T-helper 1 cell (primary cell): Measurements from ENCODE around the gene NOTCH2NLA.
"Not testable (repeated sequence)": the region's sequence is repeated elsewhere in the genome, so short reads cannot be mapped to it uniquely, and the experiment has no call there.

Experiments
- DNase-seq, 5 donors: peaks; one replicate each; pipeline ENCODE4 v3.0.0-alpha.2; 2012 to 2020
- total RNA-seq, 4 donors: gene quantifications; one replicate each; lab custom pipeline; 2026; lab: John Stamatoyannopoulos, UW

Gene NOTCH2NLA
- total RNA-seq, result 1.5 to 4.8 (median 2.3) reads per million in 4 donors

GRCh38 chr1:146228710-146229477 lies at the start of gene NOTCH2NLA:
TSS of gene NOTCH2NLA (minus strand) at chr1:146229021. CDS start at chr1:146189337, 39,684 bp downstream.
- peak; percentile 15 to 38 (median 30) for DNase-seq

GRCh38 chr1:146278346-146278745 lies 49.5 kb upstream of the NOTCH2NLA start:
- DNase-seq, result not testable (repeated sequence)

GRCh38 chr1:146277087-146277486 lies 48.3 kb upstream of the NOTCH2NLA start:
- DNase-seq, result not testable (repeated sequence)

- DNase-seq, result not testable (repeated sequence)
Measured at GRCh38 chr1:146274083-146274482, 45.3 kb upstream of the NOTCH2NLA start.

GRCh38 chr1:146273194-146273593 lies 44.4 kb upstream of the NOTCH2NLA start:
- DNase-seq, result not testable (repeated sequence)

GRCh38 chr1:146272734-146273133 lies 43.9 kb upstream of the NOTCH2NLA start:
- not testable (repeated sequence) for DNase-seq

- DNase-seq, result not testable (repeated sequence)
Measured at GRCh38 chr1:146271977-146272376, 43.2 kb upstream of the NOTCH2NLA start.

GRCh38 chr1:146270129-146270528 lies 41.3 kb upstream of the NOTCH2NLA start:
- not testable (repeated sequence) for DNase-seq

GRCh38 chr1:146266179-146266748 lies 37.4 kb upstream of the NOTCH2NLA start:
- not testable (repeated sequence) for DNase-seq

GRCh38 chr1:146264761-146265160 lies 35.9 kb upstream of the NOTCH2NLA start:
- DNase-seq, result not testable (repeated sequence)

GRCh38 chr1:146260006-146260730 lies 31.3 kb upstream of the NOTCH2NLA start:
- not testable (repeated sequence) for DNase-seq

- DNase-seq, result not testable (repeated sequence)
Measured at GRCh38 chr1:146257992-146258552, 29.3 kb upstream of the NOTCH2NLA start.

- not testable (repeated sequence) for DNase-seq
Measured at GRCh38 chr1:146254569-146255197, 25.9 kb upstream of the NOTCH2NLA start.

- DNase-seq, result not testable (repeated sequence)
Measured at GRCh38 chr1:146253249-146253855, 24.5 kb upstream of the NOTCH2NLA start.

GRCh38 chr1:146251523-146251922 lies 22.7 kb upstream of the NOTCH2NLA start:
- not testable (repeated sequence) for DNase-seq

GRCh38 chr1:146248643-146249042 lies 19.8 kb upstream of the NOTCH2NLA start:
- DNase-seq, result not testable (repeated sequence)

GRCh38 chr1:146236626-146237025 lies 7.8 kb upstream of the NOTCH2NLA start:
- not testable (repeated sequence) for DNase-seq

GRCh38 chr1:146236026-146236601 lies 7.3 kb upstream of the NOTCH2NLA start:
- not testable (repeated sequence) for DNase-seq

GRCh38 chr1:146228144-146228682 lies 608 bp downstream of the NOTCH2NLA start:
- DNase-seq, result peak in 2 of 5 donors; percentile 0 to 11

GRCh38 chr1:146174531-146174930 lies 54.3 kb downstream of the NOTCH2NLA start:
- DNase-seq, result not testable (repeated sequence)

GRCh38 chr1:146167740-146168139 lies 61.1 kb downstream of the NOTCH2NLA start:
- DNase-seq, result not testable (repeated sequence)
